ENCODE results near the gene RNF144A. TPM values are rescaled to one million over a fixed set of nuclear protein-coding genes. Genes with fewer than 3 reads are reported as not detected.

Gene RNF144A
- total RNA-seq, 4 donors from 2014 or later: 9.1 to 16.5 (median 13.9) TPM

- Histone ChIP-seq H3K27me3 (no peaks in the 10 kb centered on the region), H3K4me3 (no peak overlapping the region), H3K36me3 (peaks cover 0 to 3% (median 0%) of the 10 kb centered on the region in 3 donors), H3K4me1 (peaks cover 0 to 10% (median 0%) of the 10 kb centered on the region in 4 donors), H3K9me3 (no peaks in the 10 kb centered on the region), H3K27ac (no peak overlapping the region)
- no peak for DNase-seq
- no peak for TF ChIP-seq POLR2A (IDR thresholded peaks at IDR 0.05)
- TF ChIP-seq, protein P1, sequence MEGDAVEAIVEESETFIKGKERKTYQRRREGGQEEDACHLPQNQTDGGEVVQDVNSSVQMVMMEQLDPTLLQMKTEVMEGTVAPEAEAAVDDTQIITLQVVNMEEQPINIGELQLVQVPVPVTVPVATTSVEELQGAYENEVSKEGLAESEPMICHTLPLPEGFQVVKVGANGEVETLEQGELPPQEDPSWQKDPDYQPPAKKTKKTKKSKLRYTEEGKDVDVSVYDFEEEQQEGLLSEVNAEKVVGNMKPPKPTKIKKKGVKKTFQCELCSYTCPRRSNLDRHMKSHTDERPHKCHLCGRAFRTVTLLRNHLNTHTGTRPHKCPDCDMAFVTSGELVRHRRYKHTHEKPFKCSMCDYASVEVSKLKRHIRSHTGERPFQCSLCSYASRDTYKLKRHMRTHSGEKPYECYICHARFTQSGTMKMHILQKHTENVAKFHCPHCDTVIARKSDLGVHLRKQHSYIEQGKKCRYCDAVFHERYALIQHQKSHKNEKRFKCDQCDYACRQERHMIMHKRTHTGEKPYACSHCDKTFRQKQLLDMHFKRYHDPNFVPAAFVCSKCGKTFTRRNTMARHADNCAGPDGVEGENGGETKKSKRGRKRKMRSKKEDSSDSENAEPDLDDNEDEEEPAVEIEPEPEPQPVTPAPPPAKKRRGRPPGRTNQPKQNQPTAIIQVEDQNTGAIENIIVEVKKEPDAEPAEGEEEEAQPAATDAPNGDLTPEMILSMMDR (IDR thresholded peaks at IDR 0.05): no peak
These were observed 110.2 kb downstream of the RNF144A start for GRCh38 chr2:7027411-7027810.

- DNase-seq: no peak
- Histone ChIP-seq H3K4me3 (no peak overlapping the region), H3K27me3 (no peaks in the 10 kb centered on the region), H3K36me3 (peaks cover 0 to 3% (median 0%) of the 10 kb centered on the region in 3 donors), H3K4me1 (peaks cover 0 to 10% (median 0%) of the 10 kb centered on the region in 4 donors), H3K9me3 (no peaks in the 10 kb centered on the region), H3K27ac (no peak overlapping the region)
- no peak for TF ChIP-seq POLR2A (IDR thresholded peaks at IDR 0.05)
- TF ChIP-seq, protein P1 (IDR thresholded peaks at IDR 0.05): no peak
These were observed 110.9 kb downstream of the RNF144A start for GRCh38 chr2:7027956-7028655.

DNA sequence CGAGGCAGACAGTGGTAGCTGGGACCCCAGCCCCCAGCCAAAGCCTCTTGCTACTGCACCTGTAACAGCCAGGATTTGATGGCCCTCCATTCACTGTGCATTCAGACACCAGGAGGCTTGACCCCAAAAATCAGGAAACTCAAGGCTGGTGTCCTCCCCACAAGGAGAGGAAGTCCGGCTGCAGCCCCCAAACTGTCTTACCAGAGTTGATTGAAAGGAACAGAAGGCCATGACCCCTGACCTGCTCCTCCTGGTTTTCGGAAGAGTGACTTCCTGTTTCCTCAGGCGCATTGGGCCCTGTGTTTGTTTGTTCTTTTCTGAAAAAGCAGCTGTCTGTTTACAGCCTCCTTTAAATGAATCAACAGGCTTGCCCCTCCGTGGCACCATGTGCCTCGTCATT lies 111.6 kb downstream of the RNF144A start:
- H3K4me3 ChIP-seq: no peak overlapping the region
- peaks cover 0 to 10% (median 0%) of the 10 kb centered on the region in 4 donors for H3K4me1 ChIP-seq
- H3K27ac ChIP-seq: no peak overlapping the region
- DNase-seq: no peak
- no peaks in the 10 kb centered on the region for H3K9me3 ChIP-seq
- H3K27me3 ChIP-seq: no peaks in the 10 kb centered on the region
- TF ChIP-seq POLR2A (IDR thresholded peaks at IDR 0.05): no peak
- H3K36me3 ChIP-seq: peaks cover 0 to 3% (median 0%) of the 10 kb centered on the region in 3 donors

GRCh38 chr2:7029291-7030059 lies 112.3 kb downstream of the RNF144A start:
- Histone ChIP-seq H3K27me3 (no peaks in the 10 kb centered on the region), H3K4me3 (no peak overlapping the region), H3K36me3 (peaks cover 0 to 3% (median 0%) of the 10 kb centered on the region in 3 donors), H3K27ac (no peak overlapping the region), H3K9me3 (no peaks in the 10 kb centered on the region), H3K4me1 (peaks cover 0 to 10% (median 0%) of the 10 kb centered on the region in 4 donors)
- no peak for TF ChIP-seq POLR2A (IDR thresholded peaks at IDR 0.05)
- TF ChIP-seq, protein P1 (IDR thresholded peaks at IDR 0.05): no peak
- no peak for DNase-seq

- TF ChIP-seq POLR2A (IDR thresholded peaks at IDR 0.05): no peak
- TF ChIP-seq, protein P1 (IDR thresholded peaks at IDR 0.05): no peak
- no peaks in the 10 kb centered on the region for H3K9me3 ChIP-seq
- H3K27ac ChIP-seq: peak overlapping the region in 1 of 4 donors; percentile 29
- H3K36me3 ChIP-seq: no peaks in the 10 kb centered on the region
- H3K27me3 ChIP-seq: no peaks in the 10 kb centered on the region
- H3K4me3 ChIP-seq: no peak overlapping the region
- peaks cover 0 to 10% (median 0%) of the 10 kb centered on the region in 4 donors for H3K4me1 ChIP-seq
- DNase-seq: no peak
These were observed 113.6 kb downstream of the RNF144A start for GRCh38 chr2:7030810-7031209.

Measured in Peyer's patch (tissue), 4 donors.